Ishikawa (cell line): ENCODE results near the gene ZNF474.

Source experiments
- CEBPB ChIP-seq: IDR thresholded peaks from 2 replicates; pipeline ENCODE4 v1.6.1; 2012
- CREB1 ChIP-seq: IDR thresholded peaks from 2 replicates; pipeline ENCODE4 v1.6.1; 2012; ENCODE audit warnings: low read depth
- EGR1 ChIP-seq: IDR thresholded peaks from 2 replicates; pipeline ENCODE4 v1.6.1; 2012
- EP300 ChIP-seq: IDR thresholded peaks from 2 replicates; pipeline ENCODE4 v1.6.1; 2012; ENCODE audit warnings: borderline replicate concordance
- FOXM1 ChIP-seq: IDR thresholded peaks from 2 replicates; pipeline ENCODE4 v1.6.1; 2012; ENCODE audit warnings: low read depth, borderline replicate concordance
- NFIC ChIP-seq: IDR thresholded peaks from 2 replicates; pipeline ENCODE4 v1.6.1; 2012
- RAD21 ChIP-seq: IDR thresholded peaks from 2 replicates; pipeline ENCODE4 v1.6.1; 2012; ENCODE audit warnings: low read depth
- TAF1 ChIP-seq: IDR thresholded peaks from 2 replicates; pipeline ENCODE4 v1.6.1; 2012; ENCODE audit warnings: low read depth, mild to moderate bottlenecking
- TCF12 ChIP-seq: IDR thresholded peaks from 2 replicates; pipeline ENCODE4 v1.6.1; 2012; ENCODE audit warnings: low read depth
- TEAD4 ChIP-seq: IDR thresholded peaks from 2 replicates; pipeline ENCODE4 v1.6.1; 2012
- YY1 ChIP-seq: IDR thresholded peaks from 2 replicates; pipeline ENCODE4 v1.6.1; 2012; ENCODE audit warnings: low read depth
- ZBTB7A ChIP-seq: IDR thresholded peaks from 2 replicates; pipeline ENCODE4 v1.6.1; 2012; ENCODE audit warnings: low read depth
- TF ChIP-seq, protein P1 (sequence below): IDR thresholded peaks from 2 replicates; pipeline ENCODE4 v1.6.1; 2012
- TF ChIP-seq, protein P2 (sequence below): IDR thresholded peaks from 2 replicates; pipeline ENCODE4 v1.6.1; 2012
- TF ChIP-seq, protein P3 (sequence below): IDR thresholded peaks from 2 replicates; pipeline ENCODE4 v1.6.1; 2012; ENCODE audit warnings: low read depth, mild to moderate bottlenecking

Gene ZNF474

DNA sequence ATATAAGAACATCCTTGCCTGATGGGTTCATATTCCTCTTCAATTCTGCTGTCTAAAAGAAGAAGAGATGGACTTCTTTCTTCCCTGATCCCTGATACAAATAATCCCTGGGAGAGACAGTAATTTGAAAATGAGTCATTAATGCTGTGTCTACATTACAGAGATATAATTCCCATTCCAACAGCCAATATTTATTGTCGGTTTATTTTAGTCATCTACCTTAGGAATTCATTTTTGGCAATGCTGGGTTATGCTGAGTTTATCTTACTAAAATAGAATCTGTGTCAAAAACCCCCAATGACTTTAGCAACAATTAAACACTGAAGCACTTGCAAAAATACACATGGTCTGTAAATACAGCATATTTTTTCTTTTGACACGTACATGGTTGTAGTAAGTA lies 23.9 kb downstream of the ZNF474 start:
- TF ChIP-seq EGR1 (no peak), CREB1 (no peak), EP300 (no peak), YY1 (no peak), ZBTB7A (no peak), TEAD4 (no peak), TAF1 (no peak), NFIC (no peak), RAD21 (no peak), TCF12 (no peak), FOXM1 (no peak)
- TF ChIP-seq, protein P1, sequence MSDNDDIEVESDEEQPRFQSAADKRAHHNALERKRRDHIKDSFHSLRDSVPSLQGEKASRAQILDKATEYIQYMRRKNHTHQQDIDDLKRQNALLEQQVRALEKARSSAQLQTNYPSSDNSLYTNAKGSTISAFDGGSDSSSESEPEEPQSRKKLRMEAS: no peak
- TF ChIP-seq, protein P2, sequence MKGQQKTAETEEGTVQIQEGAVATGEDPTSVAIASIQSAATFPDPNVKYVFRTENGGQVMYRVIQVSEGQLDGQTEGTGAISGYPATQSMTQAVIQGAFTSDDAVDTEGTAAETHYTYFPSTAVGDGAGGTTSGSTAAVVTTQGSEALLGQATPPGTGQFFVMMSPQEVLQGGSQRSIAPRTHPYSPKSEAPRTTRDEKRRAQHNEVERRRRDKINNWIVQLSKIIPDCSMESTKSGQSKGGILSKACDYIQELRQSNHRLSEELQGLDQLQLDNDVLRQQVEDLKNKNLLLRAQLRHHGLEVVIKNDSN: no peak
- TF ChIP-seq, protein P3, sequence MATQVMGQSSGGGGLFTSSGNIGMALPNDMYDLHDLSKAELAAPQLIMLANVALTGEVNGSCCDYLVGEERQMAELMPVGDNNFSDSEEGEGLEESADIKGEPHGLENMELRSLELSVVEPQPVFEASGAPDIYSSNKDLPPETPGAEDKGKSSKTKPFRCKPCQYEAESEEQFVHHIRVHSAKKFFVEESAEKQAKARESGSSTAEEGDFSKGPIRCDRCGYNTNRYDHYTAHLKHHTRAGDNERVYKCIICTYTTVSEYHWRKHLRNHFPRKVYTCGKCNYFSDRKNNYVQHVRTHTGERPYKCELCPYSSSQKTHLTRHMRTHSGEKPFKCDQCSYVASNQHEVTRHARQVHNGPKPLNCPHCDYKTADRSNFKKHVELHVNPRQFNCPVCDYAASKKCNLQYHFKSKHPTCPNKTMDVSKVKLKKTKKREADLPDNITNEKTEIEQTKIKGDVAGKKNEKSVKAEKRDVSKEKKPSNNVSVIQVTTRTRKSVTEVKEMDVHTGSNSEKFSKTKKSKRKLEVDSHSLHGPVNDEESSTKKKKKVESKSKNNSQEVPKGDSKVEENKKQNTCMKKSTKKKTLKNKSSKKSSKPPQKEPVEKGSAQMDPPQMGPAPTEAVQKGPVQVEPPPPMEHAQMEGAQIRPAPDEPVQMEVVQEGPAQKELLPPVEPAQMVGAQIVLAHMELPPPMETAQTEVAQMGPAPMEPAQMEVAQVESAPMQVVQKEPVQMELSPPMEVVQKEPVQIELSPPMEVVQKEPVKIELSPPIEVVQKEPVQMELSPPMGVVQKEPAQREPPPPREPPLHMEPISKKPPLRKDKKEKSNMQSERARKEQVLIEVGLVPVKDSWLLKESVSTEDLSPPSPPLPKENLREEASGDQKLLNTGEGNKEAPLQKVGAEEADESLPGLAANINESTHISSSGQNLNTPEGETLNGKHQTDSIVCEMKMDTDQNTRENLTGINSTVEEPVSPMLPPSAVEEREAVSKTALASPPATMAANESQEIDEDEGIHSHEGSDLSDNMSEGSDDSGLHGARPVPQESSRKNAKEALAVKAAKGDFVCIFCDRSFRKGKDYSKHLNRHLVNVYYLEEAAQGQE: no peak

DNA sequence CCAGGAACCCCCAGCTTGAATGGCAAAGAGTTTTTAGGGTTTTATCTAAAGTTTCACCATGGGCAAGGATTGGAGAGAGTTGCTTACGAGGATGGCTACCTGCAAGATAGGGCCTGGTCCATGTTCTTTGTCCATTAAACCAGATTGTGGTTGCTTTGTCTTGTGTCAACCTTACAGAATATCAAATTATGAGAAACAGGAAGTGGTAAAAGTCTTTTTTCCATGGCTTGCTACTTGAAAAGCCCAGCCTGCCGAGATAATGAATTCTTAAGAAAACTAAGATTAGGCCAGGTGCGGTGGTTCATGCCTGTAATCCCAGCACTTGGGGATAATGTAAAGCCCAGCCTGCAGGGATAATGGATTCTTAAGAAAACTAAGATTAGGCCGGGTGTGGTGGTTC lies 24.4 kb downstream of the ZNF474 start:
- TF ChIP-seq RAD21 (no peak), TEAD4 (no peak), CEBPB (no peak), EGR1 (no peak), CREB1 (no peak), FOXM1 (no peak)

DNA sequence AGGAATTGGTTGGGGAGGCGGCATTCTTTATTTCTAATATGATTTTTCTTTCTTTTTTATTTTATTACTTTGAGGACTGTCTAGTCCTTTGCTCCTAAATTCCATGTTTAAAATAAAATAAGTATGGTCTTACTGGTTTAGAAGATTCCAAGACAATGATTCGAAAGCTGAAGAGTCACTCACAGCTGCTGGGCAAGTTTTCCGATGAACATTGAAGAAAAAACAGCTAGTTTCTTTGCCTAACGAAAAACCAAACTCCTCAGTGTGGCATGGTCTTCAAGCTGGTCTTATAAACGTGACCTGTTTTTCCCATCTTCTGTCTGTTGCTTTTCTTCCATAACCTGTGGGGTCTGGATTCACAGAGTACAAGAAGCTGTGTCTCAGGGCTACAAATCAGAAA lies 25.1 kb downstream of the ZNF474 start:
- no peak for TF ChIP-seq ZBTB7A

DNA sequence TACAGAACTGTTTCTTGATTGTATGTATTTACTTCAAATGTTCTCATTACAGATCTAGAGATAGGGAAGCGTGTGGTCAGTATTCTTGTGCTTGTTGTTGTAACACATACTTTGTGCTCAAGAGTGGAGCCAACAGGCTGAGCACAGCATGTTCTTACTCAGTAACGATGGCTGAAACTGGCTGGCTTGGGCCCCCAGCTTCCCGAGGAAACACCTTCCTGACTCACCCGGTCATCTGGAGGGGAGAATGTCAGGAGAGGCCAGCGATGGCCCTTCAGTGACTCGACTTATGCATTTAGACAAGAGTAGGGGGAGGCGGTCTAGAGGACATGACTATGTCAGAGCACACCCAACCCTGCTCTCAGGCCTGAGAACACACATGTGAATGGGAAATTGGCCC lies 25.6 kb downstream of the ZNF474 start:
- TF ChIP-seq CREB1: no peak
- no peak for TF ChIP-seq EGR1
- TF ChIP-seq CEBPB: no peak
- TF ChIP-seq ZBTB7A: no peak
- no peak for TF ChIP-seq YY1
- TF ChIP-seq EP300: no peak
- TF ChIP-seq RAD21: no peak
- no peak for TF ChIP-seq TCF12
- no peak for TF ChIP-seq NFIC
- TF ChIP-seq, protein P1: no peak
- TF ChIP-seq, protein P3: no peak
- no peak for TF ChIP-seq TAF1
- TF ChIP-seq, protein P2: no peak
- TF ChIP-seq FOXM1: no peak
- no peak for TF ChIP-seq TEAD4

DNA sequence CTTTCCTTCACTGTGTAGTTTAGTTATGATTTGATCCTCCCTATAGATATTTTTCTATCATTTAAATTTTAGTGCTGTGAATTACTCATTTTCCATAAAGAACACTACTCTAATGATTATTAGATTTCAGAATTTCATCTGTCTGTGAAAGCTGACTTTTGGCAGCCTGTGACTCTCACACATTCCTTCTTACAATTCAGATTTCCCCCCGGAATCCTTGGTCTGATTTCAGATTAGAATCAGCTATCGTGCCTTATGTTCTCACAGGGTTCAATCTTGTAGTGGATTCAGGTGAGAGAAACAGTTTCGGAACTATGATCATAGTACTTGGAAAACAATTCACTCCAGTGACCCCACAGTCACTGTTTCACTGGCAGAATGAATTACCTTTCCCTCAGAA lies 26.2 kb downstream of the ZNF474 start:
- TF ChIP-seq YY1: no peak
- no peak for TF ChIP-seq FOXM1
- TF ChIP-seq TAF1: no peak
- no peak for TF ChIP-seq NFIC
- TF ChIP-seq RAD21: no peak
- no peak for TF ChIP-seq TCF12

DNA sequence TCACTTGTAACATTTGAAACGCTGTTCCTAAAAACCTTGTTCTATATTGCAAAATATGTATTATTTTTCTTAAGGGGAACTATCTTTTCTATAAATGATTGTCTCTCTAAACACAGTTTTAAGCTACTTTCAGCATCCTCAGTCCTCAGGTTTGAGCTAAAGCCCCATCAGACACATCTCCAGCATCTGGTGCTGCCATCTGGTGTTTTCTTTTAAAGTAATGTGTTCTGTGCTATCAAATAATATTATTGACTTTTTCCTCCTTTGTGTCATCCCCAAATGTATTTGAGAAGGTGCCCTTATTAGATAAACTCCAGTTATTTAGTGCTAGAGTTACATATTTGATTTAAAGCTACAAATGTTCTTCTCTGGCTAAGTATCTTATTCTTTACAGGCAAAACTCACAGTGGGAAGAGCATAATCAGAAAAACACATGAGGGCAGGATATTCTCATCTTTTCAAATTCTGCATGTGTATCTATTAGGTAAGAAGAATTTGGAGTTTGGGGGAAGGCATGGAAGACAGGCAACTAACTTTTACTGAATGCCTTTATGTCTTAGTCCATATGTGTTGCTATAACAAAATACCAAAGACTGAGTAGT lies 27.5 kb downstream of the ZNF474 start:
- TF ChIP-seq, protein P1: no peak
- TF ChIP-seq RAD21: peak; percentile 47
- no peak for TF ChIP-seq CEBPB
- TF ChIP-seq NFIC: no peak
- no peak for TF ChIP-seq ZBTB7A
